IPS DF 4.7 (cell line): ENCODE measurements around the gene AHI1.

ENCODE experiments used
- DNase-seq: peaks from one replicate; pipeline ENCODE4 v3.0.0-alpha.2; 2013; ENCODE audit warnings: low spot score; ENCODE audit errors: extremely low read depth

Gene AHI1

DNA sequence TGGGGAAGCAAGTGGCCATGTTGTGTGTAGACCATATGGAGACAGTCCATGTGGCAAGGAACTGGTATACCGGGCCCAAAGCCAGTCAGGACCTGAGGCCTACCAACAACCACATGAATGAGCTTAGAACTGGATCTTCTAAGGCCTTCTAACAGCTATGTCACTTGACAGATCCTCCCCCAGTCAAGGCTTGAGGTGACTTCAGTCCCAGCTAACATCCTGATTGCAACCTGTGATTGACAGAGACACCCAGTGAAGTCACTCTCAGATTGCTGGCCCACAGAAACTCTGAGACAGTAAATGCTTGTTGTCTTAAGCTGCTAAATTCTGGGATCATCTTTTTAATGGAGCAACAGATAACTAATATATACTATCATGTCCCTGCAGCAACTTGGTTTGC lies 32.9 kb downstream of the AHI1 start:
- no peak for DNase-seq

DNA sequence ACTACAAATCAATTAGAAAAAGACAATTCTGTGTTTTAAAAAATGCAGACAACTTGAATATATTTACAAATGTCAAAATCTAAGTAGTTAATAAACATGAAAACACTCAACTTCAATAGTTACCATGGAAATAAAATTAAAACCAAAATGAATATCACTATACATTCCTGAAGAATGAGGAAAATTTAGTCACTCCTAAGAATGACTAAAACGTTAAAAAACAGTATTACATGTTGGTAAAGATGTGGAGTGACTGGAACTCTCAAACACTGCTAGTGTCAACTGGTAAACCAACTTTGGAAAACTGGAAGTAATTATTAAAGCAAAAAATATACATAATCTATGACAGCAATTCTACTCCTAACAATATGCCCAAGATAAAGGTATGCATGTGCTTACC lies 36.3 kb downstream of the AHI1 start:
- DNase-seq = no peak

DNA sequence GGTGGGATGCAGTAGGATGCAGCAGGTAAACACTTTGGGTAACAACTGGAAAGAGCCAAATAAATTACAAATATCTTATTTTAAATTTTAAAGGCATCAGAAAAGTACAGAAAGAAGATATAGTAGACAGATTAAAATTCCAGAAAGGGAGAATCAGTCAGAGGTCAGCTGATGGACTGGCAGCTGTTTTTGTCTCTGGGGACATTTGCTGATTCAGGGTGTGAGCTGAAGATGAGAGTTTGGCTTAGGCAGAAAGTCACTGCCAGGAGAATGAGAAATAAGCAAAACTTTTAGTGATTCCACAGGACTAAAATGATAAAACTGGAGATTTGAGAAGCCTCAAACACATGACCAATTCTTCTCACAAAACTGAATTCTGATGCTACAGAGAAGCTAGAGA lies 39.5 kb downstream of the AHI1 start:
- no peak for DNase-seq

DNA sequence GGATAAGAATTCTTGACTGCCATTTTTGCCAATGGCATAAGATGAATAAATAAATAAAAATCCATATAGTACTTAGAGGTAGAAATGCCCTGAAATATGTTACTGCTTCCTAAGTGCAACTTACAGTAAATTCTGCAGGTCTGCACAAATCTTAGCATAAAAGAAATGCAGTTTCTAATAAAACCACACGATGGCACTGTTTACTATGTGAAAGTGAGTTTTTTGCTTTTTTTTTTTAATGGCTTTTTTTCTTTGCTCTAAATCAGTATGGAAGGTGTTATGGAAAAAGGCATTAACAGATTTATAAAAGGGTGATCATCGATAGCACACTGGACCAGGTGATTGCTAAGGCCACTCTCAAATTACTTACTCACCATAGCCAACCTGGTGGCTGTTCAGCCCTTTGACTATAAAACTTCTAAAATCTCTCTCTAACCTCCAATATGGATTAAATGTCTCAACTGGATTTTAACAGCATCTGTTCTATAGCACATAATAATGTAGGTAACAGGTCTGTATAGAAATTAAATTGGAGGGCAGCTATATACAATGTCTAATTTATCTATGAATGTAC lies 45.8 kb downstream of the AHI1 start:
- no peak for DNase-seq

DNA sequence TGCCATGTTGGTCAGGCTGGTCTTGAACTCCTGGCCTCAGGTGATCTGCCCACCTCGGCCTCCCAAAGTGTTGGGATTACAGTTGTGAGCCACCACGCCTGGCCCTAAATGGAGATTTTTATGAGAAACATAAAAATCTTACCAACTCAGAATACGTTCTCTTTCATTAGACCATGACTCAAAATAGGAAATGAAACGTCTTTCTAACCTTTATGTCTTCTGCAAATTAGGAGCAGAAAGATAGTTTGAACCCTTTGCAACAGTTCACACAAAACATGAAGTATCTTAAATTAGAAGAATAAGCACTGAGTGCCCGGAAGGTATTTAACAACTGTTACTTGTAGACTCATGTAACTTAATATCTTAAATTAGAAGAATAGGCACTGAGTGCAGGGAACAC lies 48.3 kb downstream of the AHI1 start:
- DNase-seq = no peak

DNA sequence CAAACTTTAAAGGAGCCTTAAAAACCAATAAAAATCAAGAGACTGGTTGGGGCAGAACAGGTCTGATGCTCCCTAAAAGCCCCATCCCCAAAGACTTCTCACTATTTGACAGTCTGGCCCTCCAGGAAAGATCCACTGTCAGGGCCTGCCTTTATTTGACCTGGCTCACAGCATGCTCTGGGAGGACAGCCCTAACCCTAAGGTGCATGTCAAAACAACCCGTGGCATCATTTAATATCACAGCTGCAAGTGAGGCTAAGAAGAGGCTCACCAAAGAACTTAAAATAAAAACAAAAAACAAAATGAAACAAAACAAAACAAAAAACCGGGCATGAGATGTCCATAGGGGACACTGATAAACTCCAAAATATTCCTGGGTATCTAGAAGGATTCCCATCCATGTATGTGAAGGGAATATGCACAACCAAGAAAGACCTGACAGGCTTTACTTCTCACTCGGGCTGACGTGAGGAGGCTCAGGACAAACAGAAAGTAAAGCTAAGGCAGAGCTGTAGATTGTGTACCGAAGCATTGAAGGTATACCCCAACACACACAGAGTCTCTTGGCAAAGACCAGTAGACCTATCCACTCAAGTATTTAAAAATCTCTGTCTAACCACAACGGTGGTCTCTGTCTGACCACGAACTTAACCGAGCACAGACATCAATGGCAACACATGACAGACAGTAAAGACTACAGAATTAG lies 57.3 kb downstream of the AHI1 start:
- no peak for DNase-seq

DNA sequence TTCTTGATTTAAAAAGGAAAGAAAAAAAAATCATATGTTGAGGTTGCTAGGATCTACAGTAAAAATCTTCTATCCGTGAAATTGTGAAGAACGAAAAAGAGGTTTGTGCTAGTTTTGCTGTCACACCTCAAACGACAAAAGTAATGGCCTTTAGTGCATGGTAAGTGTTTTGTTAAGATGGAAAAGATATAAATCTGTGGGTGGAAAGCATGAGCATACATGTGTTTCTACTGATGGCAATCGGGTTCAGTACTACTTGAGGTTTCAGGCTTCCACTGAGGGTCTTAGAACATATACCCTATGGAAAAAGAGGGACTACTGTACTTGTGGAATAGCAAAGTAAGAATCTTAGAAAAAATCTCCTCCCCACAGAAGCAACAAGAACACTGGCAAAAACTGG lies 58.0 kb downstream of the AHI1 start:
- DNase-seq = no peak

DNA sequence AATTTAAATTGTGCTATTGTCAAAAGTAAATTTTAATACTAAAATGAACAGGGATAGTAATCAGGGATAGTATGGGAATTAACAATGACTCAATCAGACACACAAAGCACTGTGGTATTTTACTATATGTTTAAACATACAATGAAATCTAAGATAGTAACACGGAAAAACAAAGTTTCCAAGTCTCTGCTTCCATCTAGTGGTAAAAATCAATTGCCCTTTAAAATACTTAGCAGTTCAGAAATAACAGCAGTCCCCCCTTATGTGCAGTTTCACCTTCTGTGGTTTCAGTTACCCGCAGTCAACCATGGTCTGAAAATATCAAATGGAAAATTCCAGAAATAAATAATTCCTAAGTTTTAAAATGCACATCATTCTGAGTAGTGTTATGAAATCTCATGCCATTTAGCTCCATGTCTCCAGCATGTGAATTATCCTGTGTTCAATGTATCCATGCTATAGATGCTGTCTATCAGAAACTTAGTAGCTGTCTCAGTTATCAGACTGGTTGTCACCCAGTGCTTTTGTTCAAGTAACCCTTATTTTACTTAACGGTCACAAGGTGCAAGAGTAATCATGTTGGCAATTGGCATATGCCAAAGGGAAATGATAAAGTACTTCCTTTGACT lies 58.5 kb downstream of the AHI1 start:
- no peak for DNase-seq

DNA sequence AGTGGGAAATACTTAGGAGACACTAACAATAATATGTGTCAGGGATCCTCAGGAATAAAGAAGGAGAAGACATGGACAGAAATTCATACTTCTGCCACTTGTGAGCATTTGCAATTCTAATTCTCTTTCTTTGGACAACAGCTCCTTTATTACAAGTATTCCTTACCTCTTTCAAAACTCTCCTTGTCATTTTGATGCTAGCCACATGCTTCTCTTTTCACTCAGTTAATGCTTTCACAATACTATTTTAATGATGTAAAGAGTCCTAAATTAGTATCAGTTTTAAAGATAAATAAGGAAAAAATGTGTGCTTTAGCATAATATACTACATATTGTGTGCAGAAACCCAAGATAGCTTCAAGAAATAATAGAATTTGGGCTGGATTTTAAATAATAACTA lies 62.5 kb downstream of the AHI1 start:
- no peak for DNase-seq

DNA sequence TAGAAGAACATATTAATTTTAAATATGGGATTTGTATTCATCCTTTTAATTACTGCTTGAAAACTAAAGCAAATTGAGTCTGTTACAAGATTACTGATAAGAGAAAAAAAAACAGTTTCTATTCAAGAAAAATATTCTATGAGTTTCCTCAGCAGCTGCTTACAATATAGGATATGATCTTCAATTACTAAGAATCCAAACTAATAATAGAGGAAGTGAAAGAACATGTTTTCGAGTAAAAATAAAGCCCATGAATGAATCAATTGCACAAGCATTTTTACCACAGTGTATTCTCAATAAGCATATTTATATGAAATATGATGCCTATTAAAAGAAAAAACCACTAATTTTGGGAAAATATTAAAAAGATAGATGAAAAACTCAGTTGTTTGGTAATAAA lies 63.4 kb downstream of the AHI1 start:
- no peak for DNase-seq

DNA sequence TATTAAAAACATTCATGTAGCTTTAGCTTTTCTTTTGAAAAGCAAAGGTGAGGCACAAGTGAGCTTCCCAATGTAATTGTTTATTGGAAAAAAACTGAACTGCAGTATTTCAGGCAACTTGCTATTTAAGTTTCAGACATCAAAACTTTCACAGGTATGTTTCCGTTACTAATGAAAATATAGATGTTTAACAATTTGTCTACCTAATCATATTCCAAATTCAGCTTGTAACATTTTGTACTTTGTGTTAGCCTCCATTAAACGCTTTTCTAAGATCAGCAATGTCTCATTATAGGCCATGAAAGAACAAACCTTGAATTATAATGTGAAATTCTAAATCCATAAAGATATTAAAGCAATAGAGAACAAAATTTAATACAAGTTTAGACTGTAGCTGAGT lies 69.5 kb downstream of the AHI1 start:
- no peak for DNase-seq

DNA sequence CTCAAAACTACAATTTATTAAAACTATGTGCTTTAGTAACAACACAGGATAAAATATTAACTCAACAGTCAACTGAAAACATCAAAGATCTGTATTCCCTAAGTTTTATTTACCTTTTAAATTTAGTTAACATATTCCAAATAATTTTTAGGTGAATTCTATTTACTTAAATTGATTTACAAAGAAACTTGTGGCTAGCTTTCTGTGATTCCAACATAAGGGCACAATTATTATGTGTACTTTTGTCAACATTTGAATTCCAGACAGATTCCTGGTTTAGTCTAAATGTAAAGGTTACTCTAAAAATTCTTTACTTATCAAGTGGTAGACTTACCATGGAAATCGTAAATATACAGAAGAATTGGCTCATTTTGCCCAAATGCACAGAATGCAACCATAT lies 70.7 kb downstream of the AHI1 start:
- no peak for DNase-seq

DNA sequence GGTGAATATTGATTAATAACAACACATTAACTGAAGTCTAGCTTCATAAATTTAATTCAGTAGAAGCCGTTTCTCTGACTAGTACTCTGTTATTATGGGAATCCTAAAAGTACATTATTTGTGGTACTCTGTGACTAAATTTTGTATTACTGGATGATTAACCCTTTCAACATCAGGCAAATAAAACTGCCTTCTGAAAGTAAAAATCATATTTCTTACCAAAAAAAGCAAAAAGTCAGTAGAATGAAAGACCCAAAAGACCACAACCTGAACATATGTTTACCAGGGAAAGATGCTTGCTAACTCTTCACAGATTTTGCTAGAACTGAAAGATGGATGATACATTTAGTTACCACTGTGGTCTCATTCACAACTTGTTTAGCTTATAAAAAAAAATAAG lies 73.2 kb downstream of the AHI1 start:
- DNase-seq = no peak

DNA sequence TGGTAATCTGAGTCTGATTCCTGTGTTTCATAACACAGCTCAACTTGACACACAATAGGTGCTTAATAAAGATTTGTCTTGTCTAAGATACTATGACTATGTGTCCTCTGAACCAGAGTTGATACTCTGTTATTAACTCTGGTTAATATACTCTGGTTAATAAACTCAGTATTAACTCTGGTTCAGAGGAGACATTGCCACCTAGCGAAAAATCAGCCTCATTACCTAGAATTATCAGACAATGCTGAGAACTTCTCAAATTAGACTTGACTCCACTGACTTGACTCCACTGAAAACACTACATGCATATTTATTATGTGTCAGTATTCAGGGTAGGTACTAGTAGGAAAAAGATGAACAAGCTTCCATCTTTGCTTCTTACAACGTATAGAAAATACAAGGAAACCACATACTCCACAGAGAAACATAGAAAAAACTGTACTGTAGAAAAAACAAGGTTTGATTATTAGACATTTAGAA lies 73.9 kb downstream of the AHI1 start:
- DNase-seq = no peak

DNA sequence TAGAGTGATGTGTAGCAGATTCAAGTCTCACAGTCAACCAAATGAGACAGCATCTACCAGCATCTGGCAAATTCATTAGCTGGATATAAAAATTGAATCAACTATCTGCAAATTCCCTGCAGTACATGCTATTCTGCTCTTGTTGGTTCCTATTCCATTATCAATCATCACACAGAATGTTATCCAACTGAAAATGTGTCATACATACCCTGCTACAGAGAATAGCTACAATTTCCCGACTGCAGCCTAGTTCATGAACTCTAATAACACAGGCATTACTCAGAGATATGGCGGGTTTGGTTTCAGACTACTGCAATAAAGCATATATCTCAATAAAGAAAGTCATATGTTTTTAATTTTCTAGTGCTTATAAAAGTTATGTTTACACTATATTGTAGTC lies 78.4 kb downstream of the AHI1 start:
- no peak for DNase-seq

DNA sequence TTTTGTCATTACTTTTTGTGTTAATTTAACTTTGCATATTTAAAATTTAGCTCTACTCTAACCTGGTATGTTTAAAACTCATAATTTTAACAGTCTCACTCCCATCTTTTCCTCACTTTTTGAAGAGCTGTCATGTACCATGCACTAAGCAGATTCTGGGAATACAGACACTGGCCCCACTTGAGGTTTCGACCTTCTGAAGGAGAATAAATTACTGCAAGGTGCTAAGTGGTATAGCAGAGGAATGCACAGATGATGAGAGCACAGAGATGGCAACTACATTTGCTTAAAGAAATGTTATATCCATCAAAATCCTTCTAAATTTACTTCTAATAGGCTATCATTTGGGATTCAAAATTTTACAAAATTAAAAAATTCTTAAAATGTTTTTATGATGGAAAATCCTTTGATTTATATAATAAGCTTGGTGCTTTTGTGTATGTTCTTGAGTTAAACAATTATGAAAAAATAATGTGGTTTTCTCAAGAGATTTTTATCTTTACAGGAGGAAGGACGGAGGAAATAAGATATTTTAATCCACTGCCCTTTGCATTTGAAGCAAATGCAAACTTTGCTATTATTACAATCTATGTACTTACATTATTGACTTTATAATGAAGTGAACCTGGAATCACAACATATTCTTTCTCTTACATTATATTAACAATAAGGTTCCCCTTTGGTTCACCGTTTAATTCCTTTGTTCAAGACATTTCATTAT lies 79.3 kb downstream of the AHI1 start:
- DNase-seq = no peak

DNA sequence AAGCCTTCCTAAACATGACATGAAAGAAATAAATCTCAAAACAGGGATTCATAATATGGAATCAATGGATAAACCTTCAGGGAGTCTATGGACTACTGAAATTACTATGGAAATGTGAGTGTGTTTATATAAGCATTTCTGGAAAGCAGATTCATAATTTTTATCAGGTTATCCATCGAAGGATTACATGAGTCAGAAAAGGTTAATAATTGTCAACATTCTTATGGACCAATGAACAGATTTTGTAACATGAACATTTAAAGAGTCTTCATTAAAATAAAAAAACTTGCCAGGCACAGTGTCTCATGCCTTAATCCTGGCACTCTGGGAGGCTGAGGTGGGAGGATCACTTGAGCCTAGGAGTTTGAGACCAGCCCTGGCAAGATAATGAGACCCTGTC lies 84.8 kb downstream of the AHI1 start:
- DNase-seq = no peak

DNA sequence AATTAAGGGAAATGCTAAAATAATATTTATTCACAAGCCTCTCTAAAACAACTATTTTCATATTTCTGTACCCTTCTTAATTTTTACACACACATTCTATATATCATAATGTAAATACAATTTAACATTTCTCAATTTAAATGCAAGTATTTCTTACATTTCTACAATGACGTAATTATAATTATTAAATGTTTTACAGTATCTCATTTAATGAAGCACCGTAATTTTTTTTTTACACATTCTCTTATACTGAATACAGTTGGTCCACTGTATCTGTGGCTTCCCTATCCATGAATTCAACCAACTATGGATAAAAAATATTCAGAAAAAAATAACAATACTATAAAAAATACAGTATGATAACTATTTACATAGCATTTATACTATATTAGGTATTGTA lies 85.7 kb downstream of the AHI1 start:
- DNase-seq = no peak

DNA sequence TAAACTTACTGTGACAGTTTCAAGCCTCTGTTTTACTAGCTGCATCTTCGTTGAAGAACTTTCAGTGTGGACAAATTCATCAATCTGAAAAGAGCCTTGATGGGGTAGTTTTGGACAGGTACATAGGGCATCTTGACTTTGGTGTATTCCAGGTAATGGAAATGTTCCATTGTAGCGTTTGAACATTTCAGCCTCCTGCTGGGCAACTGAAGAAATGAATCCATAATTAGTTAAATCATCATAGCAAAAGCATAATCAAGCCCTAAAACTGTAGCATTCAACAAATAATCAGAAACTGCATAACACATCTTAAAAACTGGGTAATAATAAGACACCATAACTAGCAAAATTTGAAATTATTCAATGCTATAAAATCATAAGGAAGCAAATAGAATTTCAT lies 86.2 kb downstream of the AHI1 start:
- no peak for DNase-seq

DNA sequence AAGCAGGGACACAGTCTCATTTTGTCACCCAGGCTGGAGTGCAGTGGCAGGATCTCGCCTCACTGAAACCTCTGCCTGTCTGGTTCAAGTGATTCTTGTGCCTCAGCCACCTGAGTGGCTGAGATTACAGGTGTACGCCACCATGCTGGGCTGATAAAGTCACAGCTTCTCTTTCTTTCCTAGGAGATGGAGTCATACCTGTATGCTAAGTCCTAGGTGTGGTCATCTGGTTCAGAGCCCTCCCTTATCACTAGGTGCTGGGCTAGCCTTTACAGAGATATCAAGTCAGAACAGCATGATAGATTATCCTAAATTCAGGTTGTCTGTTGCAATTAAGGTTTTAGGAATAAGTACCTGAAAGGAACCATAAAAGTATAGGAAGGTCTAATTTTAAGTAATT lies 86.7 kb downstream of the AHI1 start:
- no peak for DNase-seq

DNA sequence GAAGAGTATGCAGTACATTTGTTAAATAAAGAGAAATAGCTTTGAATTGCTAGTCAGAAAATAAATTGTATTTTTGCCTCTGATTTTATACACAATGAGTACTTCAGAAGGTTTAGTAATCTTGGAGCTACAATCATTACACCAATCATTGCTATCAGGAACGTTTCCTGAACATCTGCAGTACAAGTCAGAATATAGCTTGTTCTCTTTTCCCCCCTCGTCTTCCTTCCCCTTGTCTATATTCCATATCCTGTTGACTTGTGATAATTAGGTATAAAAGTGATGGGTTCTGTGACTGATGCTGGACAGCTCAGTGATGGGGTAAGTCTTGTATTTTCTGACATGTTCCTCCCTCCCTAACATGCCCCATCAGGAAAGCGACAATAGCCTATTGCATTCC lies 94.0 kb downstream of the AHI1 start:
- DNase-seq = no peak

DNA sequence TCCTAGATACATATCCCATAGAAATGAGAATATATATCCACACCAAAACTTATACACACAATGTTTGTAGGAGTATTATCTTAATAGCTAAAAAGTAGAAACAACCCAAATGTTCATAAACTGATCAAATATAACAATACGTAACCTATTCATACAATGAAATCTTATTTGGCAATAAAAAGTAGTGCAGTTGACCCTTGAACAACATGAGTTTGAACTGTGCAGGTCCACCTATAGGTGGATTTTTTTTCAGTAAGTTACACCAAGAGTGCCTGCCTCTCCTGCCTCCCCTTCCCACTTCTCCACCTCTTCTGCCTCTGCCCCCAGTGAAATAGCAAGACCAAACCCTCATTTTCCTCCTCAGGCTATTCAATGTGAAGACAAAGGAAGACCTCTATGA lies 95.2 kb downstream of the AHI1 start:
- DNase-seq = no peak
